Stimulated activated naive CD8-positive, alpha-beta T cell treated with anti-CD3 and anti-CD28 coated beads, Interleukin-15, amount 100 ng/mL, for 72 hours (primary cell): ENCODE measurements around the gene DNAJB4.
"Not testable (repeated sequence)": the region's sequence is repeated elsewhere in the genome, so short reads cannot be mapped to it uniquely, and the experiment has no call there.

Experiments
- ATAC-seq: fragments of 150-1000 bp; cut with Tn5 transposase; 2 replicates; pipeline ENCODE4 v1.10.0; 2021; ENCODE audit warnings: mild to moderate bottlenecking, moderate library complexity
- DNase-seq, 2 donors: peaks; one replicate each; pipeline ENCODE4 v3.0.0; 2021 to 2022
- H3K27ac Mint-ChIP-seq, 2 donors: one replicate each; pipeline ENCODE4 v1.8.0; 2022; ENCODE audit warnings: mild to moderate bottlenecking in 2 of 2, mixed read lengths in 2 of 2, moderate library complexity in 2 of 2
- H3K27me3 Mint-ChIP-seq: one replicate; pipeline ENCODE4 v1.8.0; 2022; ENCODE audit warnings: mixed read lengths
- H3K4me1 Mint-ChIP-seq: one replicate; pipeline ENCODE4 v1.8.0; 2022; ENCODE audit warnings: mild to moderate bottlenecking, mixed read lengths
- H3K4me3 Mint-ChIP-seq, 2 donors: one replicate each; pipeline ENCODE4 v1.8.0; 2022; ENCODE audit warnings: mild to moderate bottlenecking in 2 of 2, mixed read lengths in 2 of 2, moderate library complexity in 1 of 2
- H3K9me3 Mint-ChIP-seq, 2 donors: one replicate each; pipeline ENCODE4 v1.8.0; 2022; ENCODE audit warnings: mixed read lengths in 2 of 2

Gene DNAJB4

GRCh38 chr1:77983352-77983996 lies 21.3 kb upstream of the DNAJB4 start:
- H3K9me3 Mint-ChIP-seq, DNase-seq, ATAC-seq, H3K27me3 Mint-ChIP-seq, H3K27ac Mint-ChIP-seq: not testable (repeated sequence)
- H3K4me1 Mint-ChIP-seq, result peaks cover 73% of the 10 kb centered on the region
- H3K4me3 Mint-ChIP-seq, result peak overlapping the region in 1 of 2 donors; percentile 35

- peaks cover 78% of the 10 kb centered on the region for H3K4me1 Mint-ChIP-seq
- ATAC-seq, result no peak
- no peaks in the 10 kb centered on the region for H3K27me3 Mint-ChIP-seq
- peak overlapping the region in 1 of 2 donors; percentile 35 for H3K4me3 Mint-ChIP-seq
- no peaks in the 10 kb centered on the region for H3K9me3 Mint-ChIP-seq
- H3K27ac Mint-ChIP-seq, result no peak overlapping the region
- DNase-seq, result no peak
These were observed 20.8 kb upstream of the DNAJB4 start for GRCh38 chr1:77983997-77984355.

- no peaks in the 10 kb centered on the region for H3K9me3 Mint-ChIP-seq
- no peak overlapping the region for H3K27ac Mint-ChIP-seq
- no peak overlapping the region for H3K4me3 Mint-ChIP-seq
- no peak for ATAC-seq
- no peaks in the 10 kb centered on the region for H3K27me3 Mint-ChIP-seq
- H3K4me1 Mint-ChIP-seq, result peaks cover 85% of the 10 kb centered on the region
- no peak for DNase-seq
These were observed 20.1 kb upstream of the DNAJB4 start for GRCh38 chr1:77984629-77985028.

GRCh38 chr1:77986810-77987209 lies 17.9 kb upstream of the DNAJB4 start:
- Mint-ChIP-seq H3K4me3 (no peak overlapping the region), H3K9me3 (no peaks in the 10 kb centered on the region), H3K27me3 (no peaks in the 10 kb centered on the region), H3K4me1 (peaks cover 82% of the 10 kb centered on the region), H3K27ac (peak overlapping the region in 1 of 2 donors; percentile 67)
- ATAC-seq (peak; percentile 99), DNase-seq (peak in 1 of 2 donors; percentile 60)

GRCh38 chr1:77987919-77988318 lies 16.8 kb upstream of the DNAJB4 start:
- no peak overlapping the region for H3K27ac Mint-ChIP-seq
- peaks cover 71% of the 10 kb centered on the region for H3K4me1 Mint-ChIP-seq
- H3K4me3 Mint-ChIP-seq, result no peak overlapping the region
- no peak for DNase-seq
- H3K27me3 Mint-ChIP-seq, result no peaks in the 10 kb centered on the region
- H3K9me3 Mint-ChIP-seq, result no peaks in the 10 kb centered on the region
- no peak for ATAC-seq

- Mint-ChIP-seq H3K9me3 (no peaks in the 10 kb centered on the region), H3K4me1 (peaks cover 53% of the 10 kb centered on the region), H3K27ac (no peak overlapping the region), H3K4me3 (no peak overlapping the region), H3K27me3 (no peaks in the 10 kb centered on the region)
- ATAC-seq (no peak), DNase-seq (no peak)
These were observed 15.0 kb upstream of the DNAJB4 start for GRCh38 chr1:77989744-77990143.

- Mint-ChIP-seq H3K27ac (peak overlapping the region in 1 of 2 donors; percentile 68), H3K4me1 (peaks cover 49% of the 10 kb centered on the region), H3K4me3 (no peak overlapping the region), H3K9me3 (no peaks in the 10 kb centered on the region), H3K27me3 (no peaks in the 10 kb centered on the region)
- ATAC-seq (no peak), DNase-seq (no peak)
These were observed 14.0 kb upstream of the DNAJB4 start for GRCh38 chr1:77990629-77991204.

- H3K9me3 Mint-ChIP-seq, result no peaks in the 10 kb centered on the region
- no peak for ATAC-seq
These were observed 13.1 kb upstream of the DNAJB4 start for GRCh38 chr1:77991638-77992037.

GRCh38 chr1:77994117-77994705 lies 10.5 kb upstream of the DNAJB4 start:
- Mint-ChIP-seq H3K27ac (no peak overlapping the region), H3K4me1 (peaks cover 16% of the 10 kb centered on the region), H3K27me3 (no peaks in the 10 kb centered on the region), H3K9me3 (no peaks in the 10 kb centered on the region), H3K4me3 (no peak overlapping the region)
- DNase-seq, result no peak
- no peak for ATAC-seq

More at GRCh38 chr1:77991638-77992037, 13.1 kb upstream of the DNAJB4 start:
- Mint-ChIP-seq H3K4me1 (peaks cover 40% of the 10 kb centered on the region), H3K27ac (no peak overlapping the region), H3K4me3 (no peak overlapping the region), H3K27me3 (no peaks in the 10 kb centered on the region)
- DNase-seq, result no peak

- no peaks in the 10 kb centered on the region for H3K9me3 Mint-ChIP-seq
- ATAC-seq (no peak), DNase-seq (no peak)
- no peaks in the 10 kb centered on the region for H3K27me3 Mint-ChIP-seq
- no peak overlapping the region for H3K4me3 Mint-ChIP-seq
- H3K4me1 Mint-ChIP-seq, result no peaks in the 10 kb centered on the region
- H3K27ac Mint-ChIP-seq, result no peak overlapping the region
These were observed 8.0 kb upstream of the DNAJB4 start for GRCh38 chr1:77996734-77997133.

GRCh38 chr1:78000536-78000935 lies 4.2 kb upstream of the DNAJB4 start:
- H3K27me3 Mint-ChIP-seq, ATAC-seq, H3K9me3 Mint-ChIP-seq, H3K27ac Mint-ChIP-seq, H3K4me3 Mint-ChIP-seq, DNase-seq: not testable (repeated sequence)
- H3K4me1 Mint-ChIP-seq, result peaks cover 12% of the 10 kb centered on the region

GRCh38 chr1:78003070-78003746 lies 1.5 kb upstream of the DNAJB4 start:
- Mint-ChIP-seq H3K4me3 (peak overlapping the region in 1 of 2 donors; percentile 3), H3K27me3 (no peaks in the 10 kb centered on the region), H3K27ac (peak overlapping the region in 1 of 2 donors; percentile 19), H3K9me3 (no peaks in the 10 kb centered on the region), H3K4me1 (peaks cover 33% of the 10 kb centered on the region)
- ATAC-seq, result no peak
- no peak for DNase-seq

GRCh38 chr1:78003882-78004718 lies 639 bp upstream of the DNAJB4 start:
- no peaks in the 10 kb centered on the region for H3K9me3 Mint-ChIP-seq
- ATAC-seq (peak; percentile 61), DNase-seq (peak; percentile 41 to 42)
- peaks cover 36% of the 10 kb centered on the region for H3K4me1 Mint-ChIP-seq
- peak overlapping the region; percentile 100 for H3K27ac Mint-ChIP-seq
- no peaks in the 10 kb centered on the region for H3K27me3 Mint-ChIP-seq
- H3K4me3 Mint-ChIP-seq, result peak overlapping the region; percentile 88 to 97

GRCh38 chr1:78005448-78005722 lies 646 bp downstream of the DNAJB4 start:
- Mint-ChIP-seq H3K4me1 (peaks cover 45% of the 10 kb centered on the region), H3K4me3 (peak overlapping the region; percentile 88 to 97), H3K27ac (peak overlapping the region; percentile 100), H3K9me3 (no peaks in the 10 kb centered on the region), H3K27me3 (no peaks in the 10 kb centered on the region)
- ATAC-seq, result no peak
- no peak for DNase-seq

- Mint-ChIP-seq H3K27ac (no peak overlapping the region), H3K4me3 (peak overlapping the region; percentile 88 to 97), H3K4me1 (peaks cover 48% of the 10 kb centered on the region), H3K9me3 (no peaks in the 10 kb centered on the region), H3K27me3 (no peaks in the 10 kb centered on the region)
- ATAC-seq (no peak), DNase-seq (no peak)
These were observed 1.0 kb downstream of the DNAJB4 start for GRCh38 chr1:78005755-78006154.
